Measurements from ENCODE around the gene GCLC. TPM values are rescaled to one million over a fixed set of nuclear protein-coding genes. Genes with fewer than 3 reads are reported as not detected.

The GCLC gene
- polyA plus RNA-seq, 1 donor from 2014 or later = 10.4 TPM

- TF ChIP-seq EZH2 (IDR thresholded peaks at IDR 0.05; ENCODE audit: borderline replicate concordance, insufficient read depth, low read length, poor library complexity, severe bottlenecking) = no peak
- H3K79me2 ChIP-seq (replicated peaks; ENCODE audit: insufficient read depth, low read length) = no peaks in the 10 kb centered on the region
- H4K20me1 ChIP-seq (ENCODE audit: insufficient read depth) = no peaks in the 10 kb centered on the region
- no peaks in the 10 kb centered on the region for H3K9me3 ChIP-seq (ENCODE audit: low read length)
- H3K27ac ChIP-seq (ENCODE audit: low read length) = no peak overlapping the region
- H3K4me2 ChIP-seq (ENCODE audit: low read length) = no peak overlapping the region
- H3K27me3 ChIP-seq (ENCODE audit: insufficient read depth, low read depth, low read length) = no peaks in the 10 kb centered on the region
- no peak overlapping the region for H3K9ac ChIP-seq (ENCODE audit: low read length)
- no peaks in the 10 kb centered on the region for H3F3A ChIP-seq (ENCODE audit: insufficient read depth, low read length, poor library complexity, severe bottlenecking)
- no peaks in the 10 kb centered on the region for H3K36me3 ChIP-seq (ENCODE audit: insufficient read depth, low read length)
- H2AFZ ChIP-seq (ENCODE audit: low read depth, low read length) = no peak overlapping the region
- H3K4me3 ChIP-seq (ENCODE audit: low read length) = no peak overlapping the region
- no peaks in the 10 kb centered on the region for H3K9me2 ChIP-seq (ENCODE audit: insufficient read depth, low read length)
These were observed 70.9 kb downstream of the GCLC start for GRCh38 chr6:53474010-53474409.

DNA sequence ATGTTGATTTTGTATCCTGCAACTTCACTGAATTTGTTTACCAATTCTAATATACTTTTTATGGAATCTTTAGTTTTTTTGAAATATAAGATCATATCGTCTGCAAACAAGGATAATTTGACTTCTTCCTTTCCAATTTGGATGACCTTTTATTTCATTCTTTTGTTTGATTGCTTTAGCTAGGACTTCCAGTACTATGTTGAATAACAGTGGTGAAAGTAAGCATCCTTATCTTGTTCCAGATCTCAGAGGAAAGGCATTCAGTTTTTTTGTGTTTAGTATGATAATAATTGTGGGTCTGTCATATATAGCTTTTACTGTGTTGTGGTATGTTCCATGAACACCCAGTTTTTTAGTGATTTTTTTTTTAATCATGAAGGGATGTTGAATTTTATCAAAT lies 75.7 kb downstream of the GCLC start:
- Histone ChIP-seq H3F3A (ENCODE audit: insufficient read depth, low read length, poor library complexity, severe bottlenecking) (no peaks in the 10 kb centered on the region), H3K4me2 (ENCODE audit: low read length) (no peak overlapping the region), H2AFZ (ENCODE audit: low read depth, low read length) (no peak overlapping the region), H3K9ac (ENCODE audit: low read length) (no peak overlapping the region), H4K20me1 (ENCODE audit: insufficient read depth) (no peaks in the 10 kb centered on the region), H3K36me3 (ENCODE audit: insufficient read depth, low read length) (no peaks in the 10 kb centered on the region), H3K79me2 (replicated peaks; ENCODE audit: insufficient read depth, low read length) (no peaks in the 10 kb centered on the region), H3K27ac (ENCODE audit: low read length) (no peak overlapping the region), H3K4me3 (ENCODE audit: low read length) (no peak overlapping the region), H3K9me3 (ENCODE audit: low read length) (no peaks in the 10 kb centered on the region), H3K9me2 (ENCODE audit: insufficient read depth, low read length) (no peaks in the 10 kb centered on the region), H3K27me3 (ENCODE audit: insufficient read depth, low read depth, low read length) (no peaks in the 10 kb centered on the region)
- TF ChIP-seq, protein P1, sequence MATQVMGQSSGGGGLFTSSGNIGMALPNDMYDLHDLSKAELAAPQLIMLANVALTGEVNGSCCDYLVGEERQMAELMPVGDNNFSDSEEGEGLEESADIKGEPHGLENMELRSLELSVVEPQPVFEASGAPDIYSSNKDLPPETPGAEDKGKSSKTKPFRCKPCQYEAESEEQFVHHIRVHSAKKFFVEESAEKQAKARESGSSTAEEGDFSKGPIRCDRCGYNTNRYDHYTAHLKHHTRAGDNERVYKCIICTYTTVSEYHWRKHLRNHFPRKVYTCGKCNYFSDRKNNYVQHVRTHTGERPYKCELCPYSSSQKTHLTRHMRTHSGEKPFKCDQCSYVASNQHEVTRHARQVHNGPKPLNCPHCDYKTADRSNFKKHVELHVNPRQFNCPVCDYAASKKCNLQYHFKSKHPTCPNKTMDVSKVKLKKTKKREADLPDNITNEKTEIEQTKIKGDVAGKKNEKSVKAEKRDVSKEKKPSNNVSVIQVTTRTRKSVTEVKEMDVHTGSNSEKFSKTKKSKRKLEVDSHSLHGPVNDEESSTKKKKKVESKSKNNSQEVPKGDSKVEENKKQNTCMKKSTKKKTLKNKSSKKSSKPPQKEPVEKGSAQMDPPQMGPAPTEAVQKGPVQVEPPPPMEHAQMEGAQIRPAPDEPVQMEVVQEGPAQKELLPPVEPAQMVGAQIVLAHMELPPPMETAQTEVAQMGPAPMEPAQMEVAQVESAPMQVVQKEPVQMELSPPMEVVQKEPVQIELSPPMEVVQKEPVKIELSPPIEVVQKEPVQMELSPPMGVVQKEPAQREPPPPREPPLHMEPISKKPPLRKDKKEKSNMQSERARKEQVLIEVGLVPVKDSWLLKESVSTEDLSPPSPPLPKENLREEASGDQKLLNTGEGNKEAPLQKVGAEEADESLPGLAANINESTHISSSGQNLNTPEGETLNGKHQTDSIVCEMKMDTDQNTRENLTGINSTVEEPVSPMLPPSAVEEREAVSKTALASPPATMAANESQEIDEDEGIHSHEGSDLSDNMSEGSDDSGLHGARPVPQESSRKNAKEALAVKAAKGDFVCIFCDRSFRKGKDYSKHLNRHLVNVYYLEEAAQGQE (IDR thresholded peaks at IDR 0.05; ENCODE audit: borderline replicate concordance) = no peak
- TF ChIP-seq MXI1 (conservative IDR thresholded peaks at IDR 0.05; ENCODE audit: poor library complexity, severe bottlenecking) (no peak), SMC3 (conservative IDR thresholded peaks at IDR 0.05; ENCODE audit: poor library complexity) (no peak), TAF1 (IDR thresholded peaks at IDR 0.05; ENCODE audit: low read depth) (no peak), EP300 (conservative IDR thresholded peaks at IDR 0.05; ENCODE audit: poor library complexity, severe bottlenecking) (no peak), RAD21 (conservative IDR thresholded peaks at IDR 0.05) (no peak), POLR2AphosphoS5 (IDR thresholded peaks at IDR 0.05) (no peak), EZH2 (IDR thresholded peaks at IDR 0.05; ENCODE audit: borderline replicate concordance, insufficient read depth, low read length, poor library complexity, severe bottlenecking) (no peak)
- TF ChIP-seq, protein P2, sequence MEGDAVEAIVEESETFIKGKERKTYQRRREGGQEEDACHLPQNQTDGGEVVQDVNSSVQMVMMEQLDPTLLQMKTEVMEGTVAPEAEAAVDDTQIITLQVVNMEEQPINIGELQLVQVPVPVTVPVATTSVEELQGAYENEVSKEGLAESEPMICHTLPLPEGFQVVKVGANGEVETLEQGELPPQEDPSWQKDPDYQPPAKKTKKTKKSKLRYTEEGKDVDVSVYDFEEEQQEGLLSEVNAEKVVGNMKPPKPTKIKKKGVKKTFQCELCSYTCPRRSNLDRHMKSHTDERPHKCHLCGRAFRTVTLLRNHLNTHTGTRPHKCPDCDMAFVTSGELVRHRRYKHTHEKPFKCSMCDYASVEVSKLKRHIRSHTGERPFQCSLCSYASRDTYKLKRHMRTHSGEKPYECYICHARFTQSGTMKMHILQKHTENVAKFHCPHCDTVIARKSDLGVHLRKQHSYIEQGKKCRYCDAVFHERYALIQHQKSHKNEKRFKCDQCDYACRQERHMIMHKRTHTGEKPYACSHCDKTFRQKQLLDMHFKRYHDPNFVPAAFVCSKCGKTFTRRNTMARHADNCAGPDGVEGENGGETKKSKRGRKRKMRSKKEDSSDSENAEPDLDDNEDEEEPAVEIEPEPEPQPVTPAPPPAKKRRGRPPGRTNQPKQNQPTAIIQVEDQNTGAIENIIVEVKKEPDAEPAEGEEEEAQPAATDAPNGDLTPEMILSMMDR (IDR thresholded peaks at IDR 0.05; ENCODE audit: poor library complexity, severe bottlenecking) = no peak

- Histone ChIP-seq H3K9ac (ENCODE audit: low read length) (no peak overlapping the region), H3K4me3 (ENCODE audit: low read length) (no peak overlapping the region), H3K79me2 (replicated peaks; ENCODE audit: insufficient read depth, low read length) (no peaks in the 10 kb centered on the region), H3K27me3 (ENCODE audit: insufficient read depth, low read depth, low read length) (no peaks in the 10 kb centered on the region), H4K20me1 (ENCODE audit: insufficient read depth) (no peaks in the 10 kb centered on the region), H3K36me3 (ENCODE audit: insufficient read depth, low read length) (no peaks in the 10 kb centered on the region), H3F3A (ENCODE audit: insufficient read depth, low read length, poor library complexity, severe bottlenecking) (no peaks in the 10 kb centered on the region), H2AFZ (ENCODE audit: low read depth, low read length) (no peak overlapping the region), H3K4me2 (ENCODE audit: low read length) (no peak overlapping the region), H3K9me2 (ENCODE audit: insufficient read depth, low read length) (no peaks in the 10 kb centered on the region), H3K9me3 (ENCODE audit: low read length) (no peaks in the 10 kb centered on the region), H3K27ac (ENCODE audit: low read length) (no peak overlapping the region)
- no peak for TF ChIP-seq EZH2 (IDR thresholded peaks at IDR 0.05; ENCODE audit: borderline replicate concordance, insufficient read depth, low read length, poor library complexity, severe bottlenecking)
- TF ChIP-seq SMC3 (conservative IDR thresholded peaks at IDR 0.05; ENCODE audit: poor library complexity) = no peak
- no peak for TF ChIP-seq TAF1 (IDR thresholded peaks at IDR 0.05; ENCODE audit: low read depth)
- no peak for TF ChIP-seq EP300 (conservative IDR thresholded peaks at IDR 0.05; ENCODE audit: poor library complexity, severe bottlenecking)
- no peak for TF ChIP-seq RAD21 (conservative IDR thresholded peaks at IDR 0.05)
- TF ChIP-seq MXI1 (conservative IDR thresholded peaks at IDR 0.05; ENCODE audit: poor library complexity, severe bottlenecking) = no peak
- TF ChIP-seq, protein P2 (IDR thresholded peaks at IDR 0.05; ENCODE audit: poor library complexity, severe bottlenecking) = no peak
- no peak for TF ChIP-seq POLR2AphosphoS5 (IDR thresholded peaks at IDR 0.05)
- TF ChIP-seq, protein P1 (IDR thresholded peaks at IDR 0.05; ENCODE audit: borderline replicate concordance) = no peak
These were observed 78.6 kb downstream of the GCLC start for GRCh38 chr6:53466257-53466656.

All from neural cell (in vitro differentiated cells).